GM12878 (cell line): ENCODE results near the gene TBL1XR1. TPM values are rescaled to one million over a fixed set of nuclear protein-coding genes. Genes with fewer than 3 reads are reported as not detected.

ENCODE experiments used
- ATAC-seq: fragments of 200-7000 bp; cut with Tn5 transposase; 3 replicates; pipeline ENCODE4 v1.9.1; 2020; ENCODE audit warnings: mild to moderate bottlenecking, moderate library complexity
- BruUV-seq: library from RNA; stranded (reverse); fragments of 400-500 nt; replicated peaks from 2 replicates; lab custom pipeline; 2021; lab: Mats Ljungman, UMichigan
- CTCF ChIA-PET: fragments of 300-600 bp; sonication (Branson Sonifier 250); formaldehyde crosslinking; extraction: SDS; loops from one replicate; lab custom pipeline; 2021; ENCODE audit warnings: inconsistent platforms; lab: Yijun Ruan, JAX
- POLR2A ChIA-PET: fragments of 350-600 bp; formaldehyde crosslinking; extraction: SDS; loops from one replicate; lab custom pipeline; 2021; ENCODE audit warnings: inconsistent platforms; lab: Charles Lee
- RAD21 ChIA-PET: fragments of 300-600 bp; sonication (Branson Sonifier 250); formaldehyde crosslinking; loops from one replicate; lab custom pipeline; 2023; ENCODE audit warnings: antibody characterized with exemption; ENCODE audit not compliant: unreplicated experiment; lab: Charles Lee
- SMC1A ChIA-PET: fragments of 300-600 bp; sonication (Branson Sonifier 250); formaldehyde crosslinking; loops from one replicate; lab custom pipeline; 2023; ENCODE audit not compliant: unreplicated experiment, uncharacterized antibody; lab: Charles Lee
- DNase-seq: peaks from one replicate; pipeline ENCODE4 v3.0.0-alpha.2; 2011; ENCODE audit warnings: low read depth, low spot score
- FAIRE-seq: peaks from 3 replicates; lab custom pipeline; 2011; peaks lifted over from hg19 to GRCh38; lab: Jason Lieb, UNC
- H2AFZ ChIP-seq: 2 replicates; pipeline ENCODE4 v1.6.0; 2011; ENCODE audit warnings: low read depth, low read length, control low read depth; ENCODE audit not compliant: control insufficient read depth
- H3K27ac ChIP-seq: 2 replicates; pipeline ENCODE4 v1.5.1; 2011; ENCODE audit warnings: control low read depth; ENCODE audit not compliant: control insufficient read depth, insufficient read depth
- H3K27me3 ChIP-seq, 2 experiments: replicated peaks in 1 of 2; 2 replicates each; pipeline versions ENCODE4 v1.6.0 to v1.6.1; 2011; ENCODE audit warnings: low read length in 1 of 2; ENCODE audit not compliant: control insufficient read depth in 2 of 2, insufficient read depth in 2 of 2
- H3K36me3 ChIP-seq, 2 experiments: 2 replicates each; pipeline ENCODE4 v1.5.1; 2011; ENCODE audit warnings: low read length in 1 of 2; ENCODE audit not compliant: control insufficient read depth in 2 of 2, insufficient read depth in 2 of 2
- H3K4me1 ChIP-seq: 2 replicates; pipeline ENCODE4 v1.6.1; 2011; ENCODE audit warnings: mild to moderate bottlenecking, low read length, moderate library complexity, mixed read lengths; ENCODE audit not compliant: control insufficient read depth, insufficient read depth
- H3K4me2 ChIP-seq: 2 replicates; pipeline ENCODE4 v1.6.0; 2011; ENCODE audit warnings: control low read depth; ENCODE audit not compliant: control insufficient read depth, insufficient read depth
- H3K4me3 ChIP-seq: fragments of 200-600 bp; sonication (generic); 2 replicates; pipeline ENCODE4 v1.5.1; 2016
- H3K79me2 ChIP-seq: 2 replicates; pipeline ENCODE4 v1.6.0; 2011; ENCODE audit warnings: low read length; ENCODE audit not compliant: control insufficient read depth, insufficient read depth
- H3K9ac ChIP-seq: 2 replicates; pipeline ENCODE4 v1.8.0; 2011; ENCODE audit warnings: low read length, control low read depth, mixed read lengths; ENCODE audit not compliant: control insufficient read depth, insufficient read depth
- H3K9me3 ChIP-seq: replicated peaks from 3 replicates; pipeline ENCODE4 v1.5.1; 2011; ENCODE audit warnings: mild to moderate bottlenecking, low read length; ENCODE audit not compliant: control insufficient read depth, insufficient read depth
- H4K20me1 ChIP-seq: 2 replicates; pipeline ENCODE4 v1.6.0; 2011; ENCODE audit not compliant: control insufficient read depth, insufficient read depth
- ATF2 ChIP-seq: IDR thresholded peaks from 2 replicates; pipeline ENCODE4 v1.6.1; 2012; ENCODE audit warnings: low read length, inconsistent platforms
- ATF7 ChIP-seq: fragments of 450-650 bp; IDR thresholded peaks from 2 replicates; pipeline ENCODE4 v1.6.1; 2016; ENCODE audit warnings: low read depth, mild to moderate bottlenecking
- CREM ChIP-seq: IDR thresholded peaks from 2 replicates; pipeline ENCODE4 v1.6.1; 2014; ENCODE audit warnings: antibody characterized with exemption, low read depth
- E2F8 ChIP-seq: fragments of 450-650 bp; IDR thresholded peaks from 2 replicates; pipeline ENCODE4 v1.6.1; 2018; ENCODE audit warnings: mild to moderate bottlenecking, low read depth, moderate library complexity; ENCODE audit not compliant: partially characterized antibody
- GABPA ChIP-seq: IDR thresholded peaks from 2 replicates; pipeline ENCODE4 v1.6.1; 2014; ENCODE audit warnings: antibody characterized with exemption, low read depth, mild to moderate bottlenecking, inconsistent platforms
- GATAD2B ChIP-seq: fragments of 450-650 bp; conservative IDR thresholded peaks from 2 replicates; pipeline ENCODE4 v1.6.1; 2017; ENCODE audit warnings: low read depth, mild to moderate bottlenecking, moderate library complexity
- IRF4 ChIP-seq: IDR thresholded peaks from 2 replicates; pipeline ENCODE4 v1.6.1; 2011; ENCODE audit warnings: low read depth, low read length
- KAT2A ChIP-seq: conservative IDR thresholded peaks from 2 replicates; pipeline ENCODE4 v1.6.1; 2011; ENCODE audit warnings: low read depth, low read length; ENCODE audit not compliant: control insufficient read depth
- LARP7 ChIP-seq: fragments of 450-650 bp; IDR thresholded peaks from 2 replicates; pipeline ENCODE4 v1.6.1; 2017; ENCODE audit warnings: mild to moderate bottlenecking
- MLLT1 ChIP-seq: fragments of 450-650 bp; IDR thresholded peaks from 2 replicates; pipeline ENCODE4 v1.6.1; 2016; ENCODE audit warnings: mild to moderate bottlenecking
- RAD51 ChIP-seq: fragments of 450-650 bp; IDR thresholded peaks from 2 replicates; pipeline ENCODE4 v1.6.1; 2016; ENCODE audit warnings: moderate library complexity, mild to moderate bottlenecking, inconsistent platforms
- STAT3 ChIP-seq: IDR thresholded peaks from 2 replicates; pipeline ENCODE4 v1.6.1; 2011; ENCODE audit warnings: low read depth, low read length, improper control_type of control experiment
- TBL1XR1 ChIP-seq: IDR thresholded peaks from 2 replicates; pipeline ENCODE4 v1.6.1; 2012; ENCODE audit warnings: low read depth, low read length, improper control_type of control experiment
- ZBTB40 ChIP-seq: fragments of 450-650 bp; IDR thresholded peaks from 2 replicates; pipeline ENCODE4 v1.6.1; 2016; ENCODE audit warnings: mild to moderate bottlenecking, moderate library complexity, borderline replicate concordance
- ZNF207 ChIP-seq: fragments of 450-650 bp; IDR thresholded peaks from 2 replicates; pipeline ENCODE4 v1.6.1; 2014; ENCODE audit warnings: antibody characterized with exemption, mild to moderate bottlenecking, borderline replicate concordance
- WGBS: methylation state at CpG from one replicate; pipeline ENCODE4 v1.1.6; 2016; ENCODE audit warnings: low lambda C conversion rate; ENCODE audit not compliant: insufficient replicate concordance, insufficient coverage; ENCODE audit errors: missing lambda C conversion rate; 5-methylcytosine and 5-hydroxymethylcytosine counted together
- in situ Hi-C: fragments of 300-500 bp; cut with MboI; formaldehyde crosslinking; loops from 9 replicates; pipeline ENCODE4 v1.14.3; 2018; ENCODE audit warnings: mixed read lengths
- intact Hi-C: fragments of 100-400 bp; cut with micrococcal nuclease; formaldehyde crosslinking; loops from one replicate; pipeline ENCODE4 v1.14.2; 2022; ENCODE audit not compliant: unreplicated experiment
- polyA plus RNA-seq, 11 experiments: library from polyadenylated mRNA; depleted of rRNA in 4 of 11; unstranded in 6 of 11; stranded (reverse) in 5 of 11; fragments of >200 nt; fragmentation: Nextera tagmentation in 4 of 11; fragmentation: Illumina TruSeq in 1 of 11; extraction: Ambion mirVana in 4 of 11; extraction: Trizol in 1 of 11; gene quantifications; 1 replicate in 1 of 11; 2 replicates in 10 of 11; pipeline versions ENCODE4 v1.2.1 to v1.2.3, GENCODE V29; 2011 to 2016; ENCODE audit warnings: inconsistent platforms in 2 of 11, missing spikeins in 2 of 11, low read depth in 1 of 11
- total RNA-seq, 4 experiments: library from RNA; depleted of rRNA in 3 of 4; stranded (reverse); fragments of >200 nt in 3 of 4; fragmentation: Illumina TruSeq in 1 of 4; extraction: Trizol in 1 of 4; gene quantifications; 2 replicates each; pipeline versions ENCODE4 v1.2.1 to v1.2.3, GENCODE V29; 2013 to 2021

The TBL1XR1 gene
- total and polyA plus RNA-seq, 10 of the 15 experiments (the other 5 are each of a cell fraction or from before 2014, with no cell fraction given): 13.0 to 115 (median 60.4) TPM

- Histone ChIP-seq H3K27ac (no peak overlapping the region), H3K27me3 (no peaks in the 10 kb centered on the region), H3K9me3 (no peaks in the 10 kb centered on the region), H2AFZ (no peak overlapping the region), H3K36me3 (no peaks in the 10 kb centered on the region), H3K79me2 (no peaks in the 10 kb centered on the region), H3K4me1 (no peaks in the 10 kb centered on the region), H3K9ac (no peak overlapping the region), H3K4me3 (no peak overlapping the region), H3K4me2 (no peak overlapping the region), H4K20me1 (no peaks in the 10 kb centered on the region)
- in situ Hi-C loops: no loop called here
- SMC1A ChIA-PET: no interaction called here
- 74% methylated on average over 11 of the region's 11 CpGs for WGBS
- BruUV-seq: no TSS peak
- ATAC-seq: no peak
- RAD21 ChIA-PET: no interaction called here
- intact Hi-C loops: no loop called here
- no peak for FAIRE-seq
- CTCF ChIA-PET: interaction anchor here (0.7 kb wide), 2 partner anchors 97 to 398 kb away, joined by 3 to 4 read pairs; no protein-coding TSS in a partner anchor
- POLR2A ChIA-PET: no interaction called here
- DNase-seq: no peak
- TF ChIP-seq RAD51 (no peak), ATF2 (no peak), TBL1XR1 (no peak), ZNF207 (no peak), MLLT1 (no peak), ZBTB40 (no peak), IRF4 (no peak), E2F8 (no peak), GABPA (no peak), STAT3 (no peak), LARP7 (no peak), KAT2A (no peak), ATF7 (no peak), CREM (no peak), GATAD2B (no peak)
Measured at GRCh38 chr3:177210744-177211502, 13.6 kb upstream of the TBL1XR1 start.
